ENCODE data around the gene SVIL.

GRCh38 chr10:29650552-29650944 is 15.8 kb upstream of the SVIL start:
- TF ChIP-seq EZH2 (IDR thresholded peaks at IDR 0.05) (no peak), CTCF (IDR thresholded peaks at IDR 0.05) (no peak), EZH2phosphoT487 (IDR thresholded peaks at IDR 0.05) (no peak)
